HFFc6 (cell line): ENCODE results near the gene WFS1. TPM values are rescaled to one million over a fixed set of nuclear protein-coding genes. Genes with fewer than 3 reads are reported as not detected.

Source experiments
- DNase-seq: peaks from one replicate; pipeline ENCODE4 v3.0.0-alpha.2; 2018
- H3K27ac Mint-ChIP-seq: 2 replicates; pipeline ENCODE4 v1.8.0; 2020; ENCODE audit warnings: mild to moderate bottlenecking, mixed read lengths
- H3K27me3 Mint-ChIP-seq: 2 replicates; pipeline ENCODE4 v1.8.0; 2021; ENCODE audit warnings: mild to moderate bottlenecking, moderate library complexity, mixed read lengths; ENCODE audit not compliant: insufficient read depth
- H3K36me3 Mint-ChIP-seq: 2 replicates; pipeline ENCODE4 v1.8.0; 2021; ENCODE audit warnings: low read depth, mixed read lengths
- H3K4me1 Mint-ChIP-seq: 2 replicates; pipeline ENCODE4 v1.8.0; 2020; ENCODE audit warnings: low read depth, mixed read lengths
- H3K4me3 Mint-ChIP-seq: 2 replicates; pipeline ENCODE4 v1.8.0; 2020; ENCODE audit warnings: mild to moderate bottlenecking, moderate library complexity, mixed read lengths
- H3K9me3 Mint-ChIP-seq: 2 replicates; pipeline ENCODE4 v1.8.0; 2020; ENCODE audit warnings: mild to moderate bottlenecking, mixed read lengths
- total RNA-seq, 6 experiments: library from RNA; stranded (reverse); fragmentation: NEBNext Ultra II Directional; extraction: Animal tissue kit (Norgen Biotek cat#: 25700); gene quantifications; 2 replicates in 1 of 6; 3 replicates in 5 of 6; pipeline ENCODE4 v1.2.3, GENCODE V29; 2021
- TF ChIP-seq, protein P1 (sequence below): fragments of 200-600 bp; sonication (generic); IDR thresholded peaks from 2 replicates; pipeline ENCODE4 v1.5.0; 2021; ENCODE audit warnings: antibody characterized with exemption, mild to moderate bottlenecking

Gene WFS1
- total RNA-seq, 6 experiments from 2014 or later: 47.3 to 72.1 (median 56.0) TPM

DNA sequence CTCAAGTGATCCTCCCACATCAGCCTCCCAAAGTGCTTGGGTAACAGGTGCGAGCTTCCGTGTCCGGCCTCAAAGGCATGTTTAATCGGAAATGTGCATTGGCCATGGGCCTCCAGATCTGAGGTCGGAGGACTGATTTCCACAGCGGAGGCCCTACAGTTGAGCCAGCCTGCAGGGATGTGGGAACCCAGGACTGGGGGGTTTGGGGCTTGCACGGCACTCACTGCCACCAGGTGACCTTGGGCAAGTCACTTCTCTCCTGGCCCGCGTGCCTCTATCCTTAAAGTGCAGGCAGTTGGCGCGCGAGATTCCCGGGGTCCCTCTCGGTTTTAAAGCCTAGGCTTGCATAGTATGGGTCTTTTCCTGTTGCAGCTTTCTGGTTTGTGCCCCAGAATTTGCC is 18.3 kb upstream of the WFS1 start:
- peaks cover 15% of the 10 kb centered on the region for H3K27me3 Mint-ChIP-seq
- no peaks in the 10 kb centered on the region for H3K36me3 Mint-ChIP-seq
- H3K27ac Mint-ChIP-seq: no peak overlapping the region
- TF ChIP-seq, protein P1, sequence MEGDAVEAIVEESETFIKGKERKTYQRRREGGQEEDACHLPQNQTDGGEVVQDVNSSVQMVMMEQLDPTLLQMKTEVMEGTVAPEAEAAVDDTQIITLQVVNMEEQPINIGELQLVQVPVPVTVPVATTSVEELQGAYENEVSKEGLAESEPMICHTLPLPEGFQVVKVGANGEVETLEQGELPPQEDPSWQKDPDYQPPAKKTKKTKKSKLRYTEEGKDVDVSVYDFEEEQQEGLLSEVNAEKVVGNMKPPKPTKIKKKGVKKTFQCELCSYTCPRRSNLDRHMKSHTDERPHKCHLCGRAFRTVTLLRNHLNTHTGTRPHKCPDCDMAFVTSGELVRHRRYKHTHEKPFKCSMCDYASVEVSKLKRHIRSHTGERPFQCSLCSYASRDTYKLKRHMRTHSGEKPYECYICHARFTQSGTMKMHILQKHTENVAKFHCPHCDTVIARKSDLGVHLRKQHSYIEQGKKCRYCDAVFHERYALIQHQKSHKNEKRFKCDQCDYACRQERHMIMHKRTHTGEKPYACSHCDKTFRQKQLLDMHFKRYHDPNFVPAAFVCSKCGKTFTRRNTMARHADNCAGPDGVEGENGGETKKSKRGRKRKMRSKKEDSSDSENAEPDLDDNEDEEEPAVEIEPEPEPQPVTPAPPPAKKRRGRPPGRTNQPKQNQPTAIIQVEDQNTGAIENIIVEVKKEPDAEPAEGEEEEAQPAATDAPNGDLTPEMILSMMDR: no peak
- no peak for DNase-seq
- no peaks in the 10 kb centered on the region for H3K4me1 Mint-ChIP-seq
- no peak overlapping the region for H3K4me3 Mint-ChIP-seq
- H3K9me3 Mint-ChIP-seq: no peaks in the 10 kb centered on the region; the same call in 1 of the 2 replicates

DNA sequence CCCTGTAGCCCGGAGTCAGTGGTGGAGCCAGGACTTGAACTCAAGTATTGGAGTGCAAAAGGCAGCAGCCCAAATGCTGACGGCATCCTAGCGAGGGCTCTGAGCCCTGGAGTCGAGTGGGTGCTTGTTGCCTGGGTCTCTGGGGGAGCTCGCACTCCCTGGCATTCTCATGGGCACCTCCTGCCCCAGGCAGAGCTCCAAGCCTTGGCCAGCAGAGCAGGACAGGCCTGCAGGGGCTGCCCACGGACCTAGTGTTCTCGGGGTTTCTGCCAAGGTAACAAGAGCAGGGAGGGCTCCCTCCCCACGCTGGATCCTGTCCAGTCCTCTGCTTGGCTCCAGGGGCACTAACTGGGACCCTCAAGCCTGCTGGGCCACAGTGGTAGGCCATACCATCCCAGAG is 17.6 kb upstream of the WFS1 start:
- Mint-ChIP-seq H3K9me3 (no peaks in the 10 kb centered on the region), H3K36me3 (no peaks in the 10 kb centered on the region), H3K27ac (no peak overlapping the region), H3K27me3 (peaks cover 15% of the 10 kb centered on the region), H3K4me1 (no peaks in the 10 kb centered on the region), H3K4me3 (no peak overlapping the region)
- no peak for DNase-seq
- TF ChIP-seq, protein P1: no peak

DNA sequence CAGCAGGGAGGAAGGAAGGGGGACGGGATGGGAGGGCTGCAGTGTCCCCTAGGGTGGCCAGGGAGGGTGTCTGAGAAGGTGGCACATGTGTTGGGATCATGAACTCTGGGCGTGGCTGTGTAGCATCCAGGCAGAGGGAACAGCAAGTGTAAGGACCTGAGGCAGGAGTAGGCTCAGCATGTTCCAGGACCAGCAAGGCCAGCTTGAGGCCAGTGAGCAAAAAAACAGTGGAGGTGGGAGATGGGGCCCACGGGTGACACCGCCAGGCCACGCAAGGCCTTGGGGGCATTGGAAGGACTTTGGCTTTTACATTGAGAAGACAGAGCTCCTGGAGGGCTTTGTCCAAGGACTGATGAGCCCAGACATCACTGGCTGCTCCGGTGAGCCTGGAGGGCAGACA is 16.5 kb upstream of the WFS1 start:
- Mint-ChIP-seq H3K27me3 (peaks cover 19% of the 10 kb centered on the region), H3K4me1 (no peaks in the 10 kb centered on the region), H3K36me3 (no peaks in the 10 kb centered on the region), H3K27ac (no peak overlapping the region), H3K9me3 (no peaks in the 10 kb centered on the region), H3K4me3 (no peak overlapping the region)
- DNase-seq: no peak
- TF ChIP-seq, protein P1: no peak

DNA sequence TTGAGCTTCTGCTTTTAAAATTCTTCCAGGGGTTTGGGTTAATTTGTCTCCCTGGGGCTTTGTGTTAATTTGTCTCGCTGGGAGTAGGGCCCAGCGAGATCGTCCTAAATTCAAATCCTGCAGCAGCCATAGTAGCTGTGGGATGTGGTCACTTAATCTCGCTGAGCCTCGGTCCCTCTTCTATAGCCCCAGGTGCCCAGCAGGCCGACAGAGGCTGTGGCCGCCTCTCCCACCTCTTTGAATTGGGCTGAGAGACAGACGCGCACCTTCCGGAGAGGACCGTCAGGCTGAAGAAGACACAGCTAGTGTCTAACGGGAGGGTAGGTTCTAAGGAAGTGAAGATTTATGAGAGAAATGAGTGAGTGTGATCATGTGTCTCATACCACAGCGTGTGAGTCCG is 15.7 kb upstream of the WFS1 start:
- Mint-ChIP-seq H3K27me3 (peaks cover 18% of the 10 kb centered on the region), H3K27ac (no peak overlapping the region), H3K4me1 (no peaks in the 10 kb centered on the region), H3K4me3 (no peak overlapping the region), H3K9me3 (no peaks in the 10 kb centered on the region), H3K36me3 (no peaks in the 10 kb centered on the region)
- TF ChIP-seq, protein P1: no peak
- no peak for DNase-seq

DNA sequence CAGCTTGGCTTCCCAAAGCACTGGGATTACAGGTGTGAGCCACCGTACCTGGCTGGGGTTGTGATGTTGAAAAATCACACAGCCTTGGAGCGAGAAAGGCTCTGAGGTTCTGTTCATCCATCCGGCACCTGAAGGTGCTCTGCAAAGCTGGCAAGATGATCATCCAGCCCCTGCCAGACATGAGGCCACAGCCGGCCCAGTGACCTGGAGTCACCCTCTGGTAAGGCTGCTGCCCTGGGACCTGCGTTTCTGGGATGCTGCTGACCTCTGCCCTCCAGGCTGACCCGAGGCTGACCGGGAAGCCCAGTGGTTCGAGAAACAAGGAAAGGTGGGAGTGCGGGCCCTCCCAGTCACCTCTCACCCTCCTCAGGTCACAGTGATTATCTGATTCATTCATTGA is 13.5 kb upstream of the WFS1 start:
- Mint-ChIP-seq H3K4me3 (no peak overlapping the region), H3K9me3 (no peaks in the 10 kb centered on the region), H3K27me3 (peaks cover 14% of the 10 kb centered on the region), H3K27ac (no peak overlapping the region), H3K4me1 (no peaks in the 10 kb centered on the region), H3K36me3 (no peaks in the 10 kb centered on the region)
- TF ChIP-seq, protein P1: no peak
- DNase-seq: no peak
